ENCODE results near the gene EBNA1BP2. TPM values are rescaled to one million over a fixed set of nuclear protein-coding genes. Genes with fewer than 3 reads are reported as not detected.

EBNA1BP2 gene
- total and polyA plus RNA-seq, 2 of the 4 experiments (the other 2 are of a cell fraction) = 82.8 to 135 TPM

DNA sequence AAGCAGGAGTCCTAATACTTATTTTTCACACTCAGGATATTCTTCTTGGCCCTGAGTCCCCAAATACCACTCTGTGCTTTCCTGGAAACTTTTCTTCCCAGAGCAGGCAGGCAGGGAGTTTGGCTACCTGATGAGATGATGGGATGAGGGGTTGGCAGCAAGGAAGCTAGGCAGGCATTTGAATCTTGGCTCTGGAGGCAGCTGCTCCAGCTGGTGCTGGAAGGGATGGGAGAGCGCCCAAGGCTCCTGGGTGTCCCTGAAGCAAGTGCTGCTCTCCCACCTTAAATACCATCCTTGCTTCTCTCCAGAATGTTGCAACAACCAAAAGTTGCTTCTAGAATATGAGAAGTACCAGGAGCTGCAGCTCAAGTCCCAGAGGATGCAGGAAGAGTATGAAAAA is 49.7 kb upstream of the EBNA1BP2 start:
- no peaks in the 10 kb centered on the region for H3K36me3 ChIP-seq (ENCODE audit: control insufficient read depth, insufficient read depth, low read length)
- H2BK20ac ChIP-seq (ENCODE audit: low read depth, low read length) = no peak overlapping the region
- TF ChIP-seq, protein P1, sequence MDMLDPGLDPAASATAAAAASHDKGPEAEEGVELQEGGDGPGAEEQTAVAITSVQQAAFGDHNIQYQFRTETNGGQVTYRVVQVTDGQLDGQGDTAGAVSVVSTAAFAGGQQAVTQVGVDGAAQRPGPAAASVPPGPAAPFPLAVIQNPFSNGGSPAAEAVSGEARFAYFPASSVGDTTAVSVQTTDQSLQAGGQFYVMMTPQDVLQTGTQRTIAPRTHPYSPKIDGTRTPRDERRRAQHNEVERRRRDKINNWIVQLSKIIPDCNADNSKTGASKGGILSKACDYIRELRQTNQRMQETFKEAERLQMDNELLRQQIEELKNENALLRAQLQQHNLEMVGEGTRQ (IDR thresholded peaks at IDR 0.05; ENCODE audit: low read depth, low read length) = no peak
- no peak for TF ChIP-seq RCOR1 (IDR thresholded peaks at IDR 0.05; ENCODE audit: insufficient replicate concordance, low read length)
- no peak for TF ChIP-seq MAFK (IDR thresholded peaks at IDR 0.05; ENCODE audit: low read depth, low read length)
- no peak for TF ChIP-seq SMC3 (IDR thresholded peaks at IDR 0.05; ENCODE audit: low read depth, low read length)
- TF ChIP-seq MXI1 (IDR thresholded peaks at IDR 0.05; ENCODE audit: borderline replicate concordance, low read depth, low read length) = no peak
- TF ChIP-seq CEBPB (IDR thresholded peaks at IDR 0.05; ENCODE audit: low read depth, low read length) = no peak
- no peak for TF ChIP-seq CHD1 (IDR thresholded peaks at IDR 0.05; ENCODE audit: low read depth, low read length)
- TF ChIP-seq FOS (IDR thresholded peaks at IDR 0.05; ENCODE audit: low read depth, low read length) = no peak
- TF ChIP-seq POLR2A (IDR thresholded peaks at IDR 0.05; ENCODE audit: low read depth, low read length) = no peak
- ChIA-PET CTCF (no interaction called here), POLR2A (ENCODE audit: unreplicated experiment) (no interaction called here)
- H2AK5ac ChIP-seq (ENCODE audit: low read depth, low read length) = no peak overlapping the region
- no peak overlapping the region for H3K9ac ChIP-seq (ENCODE audit: low read depth, low read length)
- H3K14ac ChIP-seq (replicated peaks; ENCODE audit: low read depth, low read length) = no peak overlapping the region
- no peak overlapping the region for H2BK15ac ChIP-seq (ENCODE audit: low read depth, low read length)
- no CpG with 5 or more reads among the region's 1 CpG for WGBS, 2 experiments (ENCODE audit: extremely low coverage in 2 of 2, insufficient read length in 1 of 2)
- H4K8ac ChIP-seq (ENCODE audit: low read depth in 2 of 2, low read length in 2 of 2) = no peak overlapping the region
- in situ Hi-C loops (cut with MboI; ENCODE audit: low sequenced_read_pairs) = no loop called here
- ATAC-seq (ENCODE audit: low read depth) (no peak), DNase-seq (no peak)
- intact Hi-C loops (cut with micrococcal nuclease) = loop anchor here (10.0 kb wide), 1 partner anchor 307 kb away; no protein-coding TSS in a partner anchor
- BruUV-seq (replicated peaks) = no TSS peak
- H3K18ac ChIP-seq (ENCODE audit: low read depth, low read length) = no peak overlapping the region
- no peak overlapping the region for H3K4me2 ChIP-seq (ENCODE audit: low read depth, low read length)
- no peak overlapping the region for H3K27ac ChIP-seq (ENCODE audit: insufficient read depth, low read length)
- H3K4ac ChIP-seq (ENCODE audit: low read depth, low read length) = no peak overlapping the region
- H3K79me1 ChIP-seq (ENCODE audit: low read depth in 1 of 2, low read length in 2 of 2) = no peaks in the 10 kb centered on the region
- no peak overlapping the region for H2AK9ac ChIP-seq (replicated peaks; ENCODE audit: low read depth, low read length, poor library complexity)
- dilution Hi-C loops (cut with HindIII; ENCODE audit: low sequenced_read_pairs, unreplicated experiment) = no loop called here
- no peak overlapping the region for H4K5ac ChIP-seq (ENCODE audit: low read depth, low read length)
- no peak overlapping the region for H4K91ac ChIP-seq (ENCODE audit: insufficient read depth, low read depth, low read length)
- H2BK5ac ChIP-seq (ENCODE audit: low read depth, low read length, poor library complexity, severe bottlenecking) = no peak overlapping the region
- H4K20me1 ChIP-seq (ENCODE audit: insufficient read depth, low read length) = no peaks in the 10 kb centered on the region
- H3K23ac ChIP-seq (ENCODE audit: low read depth, low read length) = no peak overlapping the region
- no peak overlapping the region for H3K56ac ChIP-seq (ENCODE audit: extremely low read depth, insufficient read depth, low read length)
- H2AFZ ChIP-seq (replicated peaks; ENCODE audit: low read length, poor library complexity) = no peak overlapping the region
- H3K9me3 ChIP-seq (ENCODE audit: control insufficient read depth, insufficient read depth, low read length) = no peaks in the 10 kb centered on the region
- no peak overlapping the region for H3K4me3 ChIP-seq (ENCODE audit: insufficient read depth, low read depth, low read length)
- H2BK120ac ChIP-seq (ENCODE audit: low read depth, low read length) = no peak overlapping the region
- peaks cover 2% of the 10 kb centered on the region; the same call in 1 of the 2 replicates for H3K9me1 ChIP-seq (ENCODE audit: insufficient read depth, low read length)
- H3K4me1 ChIP-seq (ENCODE audit: control insufficient read depth, insufficient read depth, low read length) = no peaks in the 10 kb centered on the region
- no peaks in the 10 kb centered on the region for H3K27me3 ChIP-seq (ENCODE audit: control insufficient read depth, insufficient read depth, low read length)

Data from IMR-90 (cell line).